Breast epithelium (tissue), 3 donors: ENCODE data around the gene MCM9.

ENCODE experiments used
- POLR2A ChIP-seq: fragments of 450-650 bp; IDR thresholded peaks from one replicate; pipeline ENCODE4 v1.6.1; 2016; ENCODE audit warnings: antibody characterized with exemption, mild to moderate bottlenecking, moderate library complexity
- POLR2AphosphoS5 ChIP-seq, 3 donors: sonication (generic); formaldehyde crosslinking; IDR thresholded peaks; one replicate each; pipeline ENCODE4 v1.6.1; 2017; ENCODE audit warnings: antibody characterized with exemption in 3 of 3
- TF ChIP-seq, protein P1 (sequence below), 3 donors: fragments of 450-650 bp; IDR thresholded peaks; one replicate each; pipeline ENCODE4 v1.5.1; 2016 to 2017; ENCODE audit warnings: antibody characterized with exemption in 3 of 3, mild to moderate bottlenecking in 3 of 3, moderate library complexity in 3 of 3

DNA sequence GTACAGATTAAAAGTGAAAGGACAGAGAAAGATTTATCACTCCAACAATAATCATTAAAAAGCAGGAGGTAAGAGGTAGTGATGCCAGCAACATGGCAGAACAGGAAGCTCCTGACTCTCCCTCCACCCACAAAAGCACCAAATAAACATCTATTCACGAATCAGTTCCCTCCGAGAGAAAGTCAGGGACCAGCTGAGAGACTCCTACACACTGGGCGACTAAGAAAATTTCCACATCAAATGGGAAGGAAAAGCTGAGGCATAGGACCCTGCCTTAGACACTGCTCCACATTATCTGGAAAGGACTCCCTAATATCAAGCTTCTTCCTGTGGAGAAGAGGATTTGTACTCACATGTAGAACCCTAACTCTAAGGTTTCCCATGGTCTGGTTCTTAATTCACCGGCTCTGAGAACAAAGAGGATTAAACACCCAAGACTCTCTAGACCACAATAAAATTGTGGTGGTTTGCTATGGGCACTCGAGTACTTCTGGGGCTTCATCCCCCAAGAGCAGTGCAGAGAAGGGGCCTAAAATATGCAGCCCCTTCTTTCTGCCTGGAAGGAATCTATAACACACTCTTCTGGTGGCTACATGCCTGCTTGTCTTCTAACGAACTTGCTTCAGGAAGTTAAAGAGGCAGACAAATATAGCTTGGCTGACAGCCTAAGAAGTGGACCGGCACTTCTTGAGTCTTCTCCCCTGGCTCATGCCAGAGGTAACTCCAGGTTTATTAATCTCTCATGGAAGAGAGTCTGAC is 70.4 kb downstream of the MCM9 start:
- TF ChIP-seq POLR2A = no peak
- TF ChIP-seq, protein P1, sequence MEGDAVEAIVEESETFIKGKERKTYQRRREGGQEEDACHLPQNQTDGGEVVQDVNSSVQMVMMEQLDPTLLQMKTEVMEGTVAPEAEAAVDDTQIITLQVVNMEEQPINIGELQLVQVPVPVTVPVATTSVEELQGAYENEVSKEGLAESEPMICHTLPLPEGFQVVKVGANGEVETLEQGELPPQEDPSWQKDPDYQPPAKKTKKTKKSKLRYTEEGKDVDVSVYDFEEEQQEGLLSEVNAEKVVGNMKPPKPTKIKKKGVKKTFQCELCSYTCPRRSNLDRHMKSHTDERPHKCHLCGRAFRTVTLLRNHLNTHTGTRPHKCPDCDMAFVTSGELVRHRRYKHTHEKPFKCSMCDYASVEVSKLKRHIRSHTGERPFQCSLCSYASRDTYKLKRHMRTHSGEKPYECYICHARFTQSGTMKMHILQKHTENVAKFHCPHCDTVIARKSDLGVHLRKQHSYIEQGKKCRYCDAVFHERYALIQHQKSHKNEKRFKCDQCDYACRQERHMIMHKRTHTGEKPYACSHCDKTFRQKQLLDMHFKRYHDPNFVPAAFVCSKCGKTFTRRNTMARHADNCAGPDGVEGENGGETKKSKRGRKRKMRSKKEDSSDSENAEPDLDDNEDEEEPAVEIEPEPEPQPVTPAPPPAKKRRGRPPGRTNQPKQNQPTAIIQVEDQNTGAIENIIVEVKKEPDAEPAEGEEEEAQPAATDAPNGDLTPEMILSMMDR (IDR thresholded peaks at IDR 0.05) = no peak
- TF ChIP-seq POLR2AphosphoS5 (IDR thresholded peaks at IDR 0.05) = no peak
